Colonic mucosa (tissue), 4 donors: Measurements from ENCODE around the gene CDCA5. TPM values are rescaled to one million over a fixed set of nuclear protein-coding genes. Genes with fewer than 3 reads are reported as not detected.

Experiments used
- DNase-seq: peaks from one replicate; pipeline ENCODE4 v3.0.0-alpha.2; 2020
- H3K27ac ChIP-seq: fragments of 200-600 bp; one replicate; pipeline ENCODE4 v1.8.0; 2021
- H3K27me3 ChIP-seq: fragments of 200-600 bp; one replicate; pipeline ENCODE4 v1.8.0; 2021
- H3K36me3 ChIP-seq: fragments of 200-600 bp; one replicate; pipeline ENCODE4 v1.8.0; 2021
- H3K4me1 ChIP-seq: fragments of 200-600 bp; one replicate; pipeline ENCODE4 v1.8.0; 2021; ENCODE audit warnings: mild to moderate bottlenecking
- H3K4me3 ChIP-seq: fragments of 200-600 bp; one replicate; pipeline ENCODE4 v1.8.0; 2021
- H3K9ac ChIP-seq, 2 donors: one replicate each; pipeline ENCODE4 v1.7.0; 2013; ENCODE audit warnings: control low read depth in 2 of 2, low read depth in 2 of 2, low read length in 2 of 2
- H3K9me3 ChIP-seq: fragments of 200-600 bp; one replicate; pipeline ENCODE4 v1.8.0; 2021
- CTCF ChIP-seq: fragments of 200-600 bp; IDR thresholded peaks from one replicate; pipeline ENCODE4 v1.8.0; 2022; ENCODE audit warnings: antibody characterized with exemption, mild to moderate bottlenecking
- intact Hi-C: fragments of 100-400 bp; cut with DNase I; formaldehyde crosslinking; loops from one replicate; pipeline ENCODE4 v1.14.1; 2022
- total RNA-seq, 2 donors: library from RNA; stranded (reverse); fragmentation: NEBNext Ultra II Directional in 1 of 2; extraction: Animal tissue kit (Norgen Biotek cat#: 25700) in 1 of 2; gene quantifications; one replicate each; pipeline ENCODE4 v1.2.1, GENCODE V29; 2021
- donor health status: healthy.
- donor health status: DM: no; HTN: no; CAD: no.
- donor health status: DM: no; HTN: no; CAD: no.

CDCA5 gene
- total RNA-seq, 2 donors from 2014 or later = 9.7 to 51.7 TPM

GRCh38 chr11:65078786-65079342 is 5.0 kb downstream of the CDCA5 start:
- Histone ChIP-seq H3K9me3 (no peaks in the 10 kb centered on the region), H3K27me3 (no peaks in the 10 kb centered on the region), H3K27ac (no peak overlapping the region), H3K9ac (no peak overlapping the region), H3K36me3 (no peaks in the 10 kb centered on the region), H3K4me1 (peaks cover 7% of the 10 kb centered on the region), H3K4me3 (no peak overlapping the region)
- no peak for TF ChIP-seq CTCF
- intact Hi-C loops = no loop called here
- DNase-seq = no peak

GRCh38 chr11:65078151-65078550 is 5.7 kb downstream of the CDCA5 start:
- Histone ChIP-seq H3K27me3 (no peaks in the 10 kb centered on the region), H3K4me3 (no peak overlapping the region), H3K9me3 (no peaks in the 10 kb centered on the region), H3K27ac (no peak overlapping the region), H3K36me3 (no peaks in the 10 kb centered on the region), H3K9ac (peak overlapping the region in 1 of 2 donors; percentile 22), H3K4me1 (peaks cover 3% of the 10 kb centered on the region)
- TF ChIP-seq CTCF = peak; percentile 68
- peak; percentile 75 for DNase-seq
- intact Hi-C loops = no loop called here

- Histone ChIP-seq H3K4me1 (no peaks in the 10 kb centered on the region), H3K36me3 (no peaks in the 10 kb centered on the region), H3K9ac (no peak overlapping the region), H3K27ac (no peak overlapping the region), H3K4me3 (no peak overlapping the region), H3K27me3 (no peaks in the 10 kb centered on the region), H3K9me3 (no peaks in the 10 kb centered on the region)
- DNase-seq = no peak
- intact Hi-C loops = no loop called here
- no peak for TF ChIP-seq CTCF
These were observed 6.4 kb downstream of the CDCA5 start for GRCh38 chr11:65077451-65077850.

GRCh38 chr11:65072631-65072966 is 11.2 kb downstream of the CDCA5 start:
- H3K4me1 ChIP-seq = no peaks in the 10 kb centered on the region
- TF ChIP-seq CTCF = no peak
- no peak for DNase-seq
- no peak overlapping the region for H3K4me3 ChIP-seq
- no peaks in the 10 kb centered on the region for H3K27me3 ChIP-seq
- H3K36me3 ChIP-seq = no peaks in the 10 kb centered on the region
- H3K9ac ChIP-seq = no peak overlapping the region
- intact Hi-C loops = no loop called here
- H3K27ac ChIP-seq = no peak overlapping the region
- no peaks in the 10 kb centered on the region for H3K9me3 ChIP-seq

GRCh38 chr11:65071907-65072630 is 11.8 kb downstream of the CDCA5 start:
- Histone ChIP-seq H3K9me3 (no peaks in the 10 kb centered on the region), H3K36me3 (no peaks in the 10 kb centered on the region), H3K27ac (no peak overlapping the region), H3K4me1 (no peaks in the 10 kb centered on the region), H3K4me3 (no peak overlapping the region), H3K9ac (no peak overlapping the region), H3K27me3 (no peaks in the 10 kb centered on the region)
- no peak for DNase-seq
- no peak for TF ChIP-seq CTCF
- intact Hi-C loops = no loop called here
